Activated T-cell treated with anti-CD3 and anti-CD28 coated beads, Interleukin-2, amount 50 U/mL, for 4 hours (primary cell): ENCODE results near the gene PODXL. TPM values are rescaled to one million over a fixed set of nuclear protein-coding genes. Genes with fewer than 3 reads are reported as not detected.

Experiments
- ATAC-seq, 2 donors: fragments of 200-7000 bp; cut with Tn5 transposase; one replicate each; pipeline ENCODE4 v1.10.0; 2021
- DNase-seq: peaks from one replicate; pipeline ENCODE4 v3.0.0-alpha.2; 2020
- H3K27me3 Mint-ChIP-seq: one replicate; pipeline ENCODE4 v1.8.0; 2021; ENCODE audit warnings: low read depth, mixed read lengths
- H3K36me3 Mint-ChIP-seq: one replicate; pipeline ENCODE4 v1.8.0; 2022; ENCODE audit warnings: mixed read lengths; ENCODE audit not compliant: insufficient read depth
- H3K4me1 Mint-ChIP-seq: one replicate; pipeline ENCODE4 v1.8.0; 2021; ENCODE audit warnings: low read depth, mixed read lengths
- H3K4me3 Mint-ChIP-seq: one replicate; pipeline ENCODE4 v1.8.0; 2021; ENCODE audit warnings: mild to moderate bottlenecking, moderate library complexity, mixed read lengths
- H3K9me3 Mint-ChIP-seq: one replicate; pipeline ENCODE4 v1.8.0; 2021; ENCODE audit warnings: mixed read lengths
- total RNA-seq, 3 donors: library from RNA; stranded (reverse); gene quantifications; one replicate each; pipeline ENCODE4 v1.2.1, GENCODE V29; 2021

The PODXL gene
- total RNA-seq, 3 donors from 2014 or later, result 0.76 to 1.4 (median 1.1) TPM

DNA sequence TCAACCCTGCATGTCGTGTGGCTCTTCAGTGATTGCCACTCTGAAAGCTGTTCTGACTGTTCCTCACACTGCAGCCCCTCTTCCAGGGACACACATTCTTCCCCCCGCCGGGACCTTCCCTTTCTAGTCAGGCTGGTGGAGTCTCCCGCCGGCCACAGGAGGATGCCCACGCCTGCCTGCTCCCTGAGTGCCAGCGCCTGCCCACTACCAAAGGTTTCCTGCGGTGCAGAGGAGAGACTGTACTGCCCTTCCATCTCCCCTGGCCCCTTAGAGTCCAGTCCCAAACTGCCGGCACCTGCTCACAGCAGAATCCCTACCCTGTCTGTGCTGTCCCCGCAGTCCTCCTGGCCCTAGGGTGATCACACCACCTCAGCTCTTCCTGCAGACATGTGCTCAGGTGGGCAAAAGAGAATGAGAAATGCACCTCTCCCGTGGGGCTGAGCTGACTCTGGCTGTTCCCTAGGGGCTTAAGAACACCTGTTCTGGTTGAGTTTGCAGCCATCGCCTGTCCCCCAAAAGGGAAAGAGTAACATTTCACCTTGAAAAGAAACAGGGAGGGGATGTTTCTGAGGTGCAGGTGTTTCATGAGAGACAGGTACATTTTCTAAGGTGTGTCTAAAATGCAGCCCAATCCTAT, 1.4 kb downstream of the PODXL start:
- peaks cover 36% of the 10 kb centered on the region for H3K27me3 Mint-ChIP-seq
- DNase-seq (no peak), ATAC-seq (no peak)
- no peaks in the 10 kb centered on the region for H3K9me3 Mint-ChIP-seq
- H3K36me3 Mint-ChIP-seq, result no peaks in the 10 kb centered on the region
- no peak overlapping the region for H3K4me3 Mint-ChIP-seq
- H3K4me1 Mint-ChIP-seq, result peaks cover 20% of the 10 kb centered on the region

DNA sequence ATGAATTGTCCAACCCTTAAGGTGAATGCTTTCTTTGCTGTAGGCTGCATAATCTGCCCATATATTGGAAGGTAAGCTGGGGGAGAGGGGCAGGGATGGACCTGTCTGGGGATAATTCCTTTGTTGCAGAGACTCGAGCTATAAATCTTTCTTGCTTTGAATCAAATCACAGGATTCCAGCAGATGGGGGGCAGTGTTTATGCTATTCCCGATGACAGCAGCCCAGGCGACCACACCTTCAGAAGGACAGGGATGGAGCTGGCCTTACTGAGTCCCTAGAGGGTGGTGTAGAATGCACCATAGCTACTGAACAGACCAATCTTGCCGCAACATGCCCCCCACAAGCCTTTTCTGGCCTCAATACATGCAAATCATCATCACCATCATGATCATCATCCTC, 2.5 kb downstream of the PODXL start:
- ATAC-seq (no peak), DNase-seq (no peak)
- no peaks in the 10 kb centered on the region for H3K36me3 Mint-ChIP-seq
- H3K4me1 Mint-ChIP-seq, result peaks cover 20% of the 10 kb centered on the region
- H3K4me3 Mint-ChIP-seq, result no peak overlapping the region
- peaks cover 35% of the 10 kb centered on the region for H3K27me3 Mint-ChIP-seq
- H3K9me3 Mint-ChIP-seq, result no peaks in the 10 kb centered on the region

- ATAC-seq (no peak), DNase-seq (no peak)
- no peak overlapping the region for H3K4me3 Mint-ChIP-seq
- no peaks in the 10 kb centered on the region for H3K36me3 Mint-ChIP-seq
- peaks cover 24% of the 10 kb centered on the region for H3K27me3 Mint-ChIP-seq
- H3K9me3 Mint-ChIP-seq, result no peaks in the 10 kb centered on the region
- H3K4me1 Mint-ChIP-seq, result peaks cover 10% of the 10 kb centered on the region
Measured at GRCh38 chr7:131552053-131552452, 4.4 kb downstream of the PODXL start.

- Mint-ChIP-seq H3K27me3 (peaks cover 21% of the 10 kb centered on the region), H3K9me3 (no peaks in the 10 kb centered on the region), H3K36me3 (no peaks in the 10 kb centered on the region), H3K4me3 (no peak overlapping the region), H3K4me1 (peaks cover 8% of the 10 kb centered on the region)
- DNase-seq (no peak), ATAC-seq (no peak)
Measured at GRCh38 chr7:131550846-131551245, 5.6 kb downstream of the PODXL start.

DNA sequence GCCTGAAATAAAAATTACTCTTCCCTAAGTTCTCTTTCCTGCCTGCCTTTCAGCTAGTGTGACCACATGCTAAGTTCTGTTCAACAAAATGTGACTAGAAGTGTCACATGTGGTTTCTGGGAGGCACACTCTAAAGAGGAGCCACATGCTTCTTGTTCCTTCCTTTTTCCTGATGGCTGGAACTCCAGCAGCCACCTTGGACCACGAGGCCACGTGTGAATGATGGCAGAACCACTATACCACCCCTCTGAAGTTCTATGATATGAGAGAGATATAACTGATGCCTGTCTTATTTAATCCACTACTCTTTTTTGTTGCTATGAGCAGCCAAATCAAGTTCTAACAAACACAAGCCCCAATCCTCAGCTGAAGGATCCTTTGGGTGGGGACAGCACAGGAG, 8.1 kb downstream of the PODXL start:
- Mint-ChIP-seq H3K36me3 (no peaks in the 10 kb centered on the region), H3K27me3 (peaks cover 13% of the 10 kb centered on the region), H3K9me3 (no peaks in the 10 kb centered on the region), H3K4me3 (no peak overlapping the region), H3K4me1 (peaks cover 4% of the 10 kb centered on the region)
- DNase-seq, result no peak
- no peak for ATAC-seq

DNA sequence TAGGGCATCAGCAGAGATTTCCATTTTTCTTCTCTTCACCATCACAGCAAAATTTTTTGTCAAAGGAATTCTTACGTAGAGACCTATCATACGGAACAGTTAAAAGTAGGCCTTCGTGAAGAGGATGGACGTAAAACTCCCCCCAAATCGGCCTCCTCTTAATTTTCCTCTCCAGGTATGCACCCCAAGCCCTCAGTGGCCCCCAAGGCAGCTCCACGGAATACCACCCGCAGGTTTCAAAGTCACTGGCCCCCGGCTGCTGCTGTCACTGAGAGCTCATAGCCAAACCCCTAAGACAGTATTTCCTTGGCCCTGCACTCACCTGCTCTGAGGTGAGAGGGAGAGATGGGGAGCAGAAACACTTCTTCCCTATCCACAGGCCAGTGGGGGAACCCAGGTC, 8.8 kb downstream of the PODXL start:
- Mint-ChIP-seq H3K4me3 (no peak overlapping the region), H3K9me3 (no peaks in the 10 kb centered on the region), H3K27me3 (peaks cover 6% of the 10 kb centered on the region), H3K4me1 (peaks cover 4% of the 10 kb centered on the region), H3K36me3 (no peaks in the 10 kb centered on the region)
- no peak for DNase-seq
- no peak for ATAC-seq

- ATAC-seq (peak; percentile 37 to 53), DNase-seq (peak; percentile 13)
- H3K4me3 Mint-ChIP-seq, result no peak overlapping the region
- peaks cover 6% of the 10 kb centered on the region for H3K27me3 Mint-ChIP-seq
- H3K9me3 Mint-ChIP-seq, result no peaks in the 10 kb centered on the region
- peaks cover 4% of the 10 kb centered on the region for H3K4me1 Mint-ChIP-seq
- H3K36me3 Mint-ChIP-seq, result no peaks in the 10 kb centered on the region
Measured at GRCh38 chr7:131546583-131547141, 9.8 kb downstream of the PODXL start.

DNA sequence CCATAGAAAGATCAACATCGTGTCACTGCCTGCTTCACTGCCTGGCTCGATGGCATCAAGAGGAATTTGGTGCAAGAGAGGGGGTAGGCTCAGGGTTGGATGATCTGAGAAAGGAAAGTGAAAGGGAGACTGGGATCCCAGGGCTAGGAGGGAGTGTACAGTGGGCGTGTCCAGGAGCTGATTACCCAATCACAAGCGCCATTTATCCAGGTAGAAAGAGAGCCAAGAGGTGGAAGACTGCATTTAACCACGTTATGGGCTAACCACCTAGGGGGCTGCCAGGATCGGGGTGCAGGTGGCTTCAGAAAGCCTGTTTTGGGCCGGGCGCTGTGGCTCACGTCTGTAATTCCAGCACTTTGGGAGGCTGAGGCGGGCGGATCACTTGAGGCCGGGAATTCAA, 10.3 kb downstream of the PODXL start:
- no peak for DNase-seq
- H3K4me1 Mint-ChIP-seq, result peaks cover 4% of the 10 kb centered on the region
- peaks cover 6% of the 10 kb centered on the region for H3K27me3 Mint-ChIP-seq
- ATAC-seq, result no peak
- H3K4me3 Mint-ChIP-seq, result no peak overlapping the region
- H3K36me3 Mint-ChIP-seq, result no peaks in the 10 kb centered on the region
- no peaks in the 10 kb centered on the region for H3K9me3 Mint-ChIP-seq

GRCh38 chr7:131544449-131545301, 11.8 kb downstream of the PODXL start:
- peaks cover 4% of the 10 kb centered on the region for H3K4me1 Mint-ChIP-seq
- H3K9me3 Mint-ChIP-seq, result no peaks in the 10 kb centered on the region
- peaks cover 2% of the 10 kb centered on the region for H3K27me3 Mint-ChIP-seq
- no peak for ATAC-seq
- H3K4me3 Mint-ChIP-seq, result no peak overlapping the region
- no peaks in the 10 kb centered on the region for H3K36me3 Mint-ChIP-seq
- no peak for DNase-seq

GRCh38 chr7:131544021-131544420, 12.4 kb downstream of the PODXL start:
- Mint-ChIP-seq H3K9me3 (no peaks in the 10 kb centered on the region), H3K36me3 (no peaks in the 10 kb centered on the region), H3K27me3 (peaks cover 2% of the 10 kb centered on the region), H3K4me3 (no peak overlapping the region), H3K4me1 (peaks cover 4% of the 10 kb centered on the region)
- DNase-seq, result no peak
- no peak for ATAC-seq

DNA sequence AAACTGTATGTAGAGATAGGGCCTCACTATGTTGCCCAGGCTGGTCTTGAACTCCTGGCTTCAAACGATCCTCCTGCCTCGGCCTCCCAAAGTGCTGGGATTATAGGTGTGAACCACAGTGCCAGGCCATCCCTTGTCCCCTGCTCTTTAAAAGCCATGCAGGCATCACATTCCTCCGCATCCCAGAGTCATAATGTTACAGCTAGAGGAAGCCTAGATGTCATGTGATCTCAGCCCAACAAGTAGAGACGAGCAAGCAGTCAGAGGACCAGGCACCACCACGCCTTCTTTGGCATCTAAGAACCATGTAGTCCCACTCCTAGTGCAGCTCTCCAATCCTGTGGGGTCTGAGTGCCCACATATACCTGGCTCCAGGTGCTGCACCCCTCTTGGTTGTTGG, 13.1 kb downstream of the PODXL start:
- H3K36me3 Mint-ChIP-seq, result no peaks in the 10 kb centered on the region
- peaks cover 4% of the 10 kb centered on the region for H3K4me1 Mint-ChIP-seq
- no peaks in the 10 kb centered on the region for H3K9me3 Mint-ChIP-seq

DNA sequence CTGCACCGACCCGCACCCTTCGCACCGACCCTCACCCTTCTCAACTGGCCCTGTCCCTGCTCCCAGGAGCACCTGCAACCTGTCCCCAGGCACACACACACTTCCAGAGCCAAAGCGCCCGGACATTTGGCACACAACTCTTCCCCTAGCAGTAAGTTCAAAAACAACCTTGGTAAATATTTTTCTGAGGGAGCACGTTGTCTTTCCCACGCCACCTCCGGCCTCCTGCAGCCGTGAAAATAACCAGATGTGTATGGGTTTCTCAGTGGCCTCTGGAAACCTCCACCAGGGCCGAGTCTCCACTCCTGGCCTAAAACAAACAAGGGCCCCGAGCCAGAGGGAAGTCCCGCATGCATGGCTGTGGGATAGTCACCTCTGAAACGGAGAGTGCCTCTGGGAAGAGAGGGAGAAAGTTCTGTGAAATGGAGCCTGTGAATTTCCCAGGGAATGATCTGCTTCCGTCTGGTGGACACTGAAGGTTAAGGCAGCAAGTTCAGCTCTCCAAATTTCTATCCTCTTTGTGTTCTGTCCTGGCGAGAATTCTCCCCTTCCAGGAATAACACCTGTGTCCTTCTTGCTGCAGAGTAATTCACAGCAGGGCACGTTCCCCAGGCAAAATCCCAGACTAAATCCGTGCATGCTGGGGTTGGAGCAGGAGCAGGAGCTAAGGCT, 15.8 kb downstream of the PODXL start:
- H3K9me3 Mint-ChIP-seq, result no peaks in the 10 kb centered on the region
- no peak overlapping the region for H3K4me3 Mint-ChIP-seq
- H3K27me3 Mint-ChIP-seq, result no peaks in the 10 kb centered on the region
- ATAC-seq, result no peak
- no peaks in the 10 kb centered on the region for H3K36me3 Mint-ChIP-seq
- no peak for DNase-seq
- peaks cover 4% of the 10 kb centered on the region for H3K4me1 Mint-ChIP-seq

More for the DNA sequence above, 13.1 kb downstream of the PODXL start:
- H3K4me3 Mint-ChIP-seq, result no peak overlapping the region
- no peak for ATAC-seq
- H3K27me3 Mint-ChIP-seq, result peaks cover under 1% of the 10 kb centered on the region
- DNase-seq, result no peak

DNA sequence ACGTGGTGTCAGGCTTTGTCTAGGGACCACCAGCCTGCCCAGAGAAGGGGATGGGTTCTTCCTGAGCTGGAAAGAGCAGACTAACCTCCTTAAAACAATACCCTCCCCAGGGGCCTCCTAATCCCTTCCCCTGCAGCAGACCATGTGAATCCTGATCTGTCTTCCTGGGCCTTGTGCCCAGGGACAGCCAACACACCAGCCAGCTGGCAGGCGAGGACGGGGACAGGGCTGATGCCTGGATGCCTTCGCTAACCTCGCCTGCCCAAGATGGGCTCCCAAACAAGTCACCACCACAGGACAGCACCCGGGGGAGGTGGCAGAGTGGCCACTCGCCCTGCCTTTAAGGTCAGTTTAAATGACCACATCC, 17.6 kb downstream of the PODXL start:
- H3K36me3 Mint-ChIP-seq, result no peaks in the 10 kb centered on the region
- DNase-seq (no peak), ATAC-seq (no peak)
- H3K9me3 Mint-ChIP-seq, result no peaks in the 10 kb centered on the region
- no peaks in the 10 kb centered on the region for H3K4me1 Mint-ChIP-seq
- H3K27me3 Mint-ChIP-seq, result no peaks in the 10 kb centered on the region
- no peak overlapping the region for H3K4me3 Mint-ChIP-seq

- H3K4me3 Mint-ChIP-seq, result no peak overlapping the region
- H3K27me3 Mint-ChIP-seq, result no peaks in the 10 kb centered on the region
- no peaks in the 10 kb centered on the region for H3K9me3 Mint-ChIP-seq
- DNase-seq (no peak), ATAC-seq (no peak)
- no peaks in the 10 kb centered on the region for H3K36me3 Mint-ChIP-seq
- no peaks in the 10 kb centered on the region for H3K4me1 Mint-ChIP-seq
Measured at GRCh38 chr7:131538071-131538812, 18.2 kb downstream of the PODXL start.
